ENCODE results near the gene EIF3B. TPM values are rescaled to one million over a fixed set of nuclear protein-coding genes. Genes with fewer than 3 reads are reported as not detected.

EIF3B gene
- total and polyA plus RNA-seq, 9 of the 15 experiments (the other 6 are each of a cell fraction or from before 2014, with no cell fraction given) = 25.9 to 494 (median 357) TPM

GRCh38 chr7:2354186-2354938 is at the start of gene EIF3B (continued):
- TF ChIP-seq CBX8 (IDR thresholded peaks at IDR 0.05; ENCODE audit: borderline replicate concordance, extremely low read depth, low read depth, low read length, poor library complexity, severe bottlenecking) (no peak), NR2C1 (IDR thresholded peaks at IDR 0.05) (no peak), NR2C1 (tag; IDR thresholded peaks at IDR 0.05) (no peak), POLR2G (IDR thresholded peaks at IDR 0.05; ENCODE audit: low read depth, low read length) (peak; percentile 95), U2AF2 (optimal IDR thresholded peaks at IDR 0.05; ENCODE audit: low read depth, low read length) (no peak), MITF (IDR thresholded peaks at IDR 0.05) (no peak), NFYB (IDR thresholded peaks at IDR 0.05; ENCODE audit: extremely low read depth, insufficient read length) (no peak), ETS1 (conservative IDR thresholded peaks at IDR 0.05; ENCODE audit: control insufficient read depth, low read depth, low read length) (no peak; the same call in 1 of the 2 replicates), STAT5B (CRISPR knock-in tag; IDR thresholded peaks at IDR 0.05) (no peak), ELK1 (CRISPR knock-in tag; IDR thresholded peaks at IDR 0.05) (no peak), CREB1 (IDR thresholded peaks at IDR 0.05) (peak; percentile 43), CREB1 (CRISPR knock-in tag; IDR thresholded peaks at IDR 0.05) (peak; percentile 72), PURB (CRISPR knock-in tag; IDR thresholded peaks at IDR 0.05; ENCODE audit: low read depth) (no peak), TAF15 (IDR thresholded peaks at IDR 0.05; ENCODE audit: low read depth, low read length) (no peak), SLC30A9 (CRISPR knock-in tag; IDR thresholded peaks at IDR 0.05) (no peak), ZNF277 (CRISPR knock-in tag; IDR thresholded peaks at IDR 0.05; ENCODE audit: borderline replicate concordance) (no peak)

Data from K562 (cell line).